Central memory CD4-positive, alpha-beta T cell (primary cell): ENCODE data around the gene BLCAP.
"Not testable (repeated sequence)": the region's sequence is repeated elsewhere in the genome, so short reads cannot be mapped to it uniquely, and the experiment has no call there.

ENCODE experiments used
- DNase-seq: peaks from one replicate; pipeline ENCODE4 v3.0.0; 2022

The BLCAP gene

DNA sequence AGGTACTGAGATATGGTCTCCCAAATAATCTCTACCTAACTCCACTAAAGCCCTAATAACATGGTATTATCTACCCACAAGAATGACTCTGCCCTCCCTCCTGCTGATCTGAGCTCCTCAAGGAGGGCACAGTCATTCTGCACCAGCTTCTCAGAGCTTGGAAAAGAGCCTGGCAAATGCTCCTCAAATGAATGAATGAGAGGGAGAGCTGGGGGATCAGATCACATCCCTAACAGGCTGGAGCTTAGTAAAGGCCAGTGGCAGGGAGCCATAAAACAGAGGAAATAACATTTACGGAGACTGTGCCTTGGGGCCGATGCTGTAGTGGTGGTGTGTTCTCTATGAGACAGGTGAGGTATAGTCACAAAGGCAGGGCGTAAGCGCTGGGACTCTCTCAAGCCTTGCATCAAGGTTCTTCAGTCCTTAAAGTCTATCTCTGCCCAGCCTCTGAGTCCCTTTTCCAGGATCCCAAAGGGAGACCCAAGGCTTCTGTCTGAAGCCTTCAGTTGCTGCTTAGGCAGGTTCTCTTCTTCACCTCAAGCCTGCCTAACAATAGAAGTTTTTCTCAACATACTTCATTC, 13.8 kb downstream of the BLCAP start:
- no peak for DNase-seq

DNA sequence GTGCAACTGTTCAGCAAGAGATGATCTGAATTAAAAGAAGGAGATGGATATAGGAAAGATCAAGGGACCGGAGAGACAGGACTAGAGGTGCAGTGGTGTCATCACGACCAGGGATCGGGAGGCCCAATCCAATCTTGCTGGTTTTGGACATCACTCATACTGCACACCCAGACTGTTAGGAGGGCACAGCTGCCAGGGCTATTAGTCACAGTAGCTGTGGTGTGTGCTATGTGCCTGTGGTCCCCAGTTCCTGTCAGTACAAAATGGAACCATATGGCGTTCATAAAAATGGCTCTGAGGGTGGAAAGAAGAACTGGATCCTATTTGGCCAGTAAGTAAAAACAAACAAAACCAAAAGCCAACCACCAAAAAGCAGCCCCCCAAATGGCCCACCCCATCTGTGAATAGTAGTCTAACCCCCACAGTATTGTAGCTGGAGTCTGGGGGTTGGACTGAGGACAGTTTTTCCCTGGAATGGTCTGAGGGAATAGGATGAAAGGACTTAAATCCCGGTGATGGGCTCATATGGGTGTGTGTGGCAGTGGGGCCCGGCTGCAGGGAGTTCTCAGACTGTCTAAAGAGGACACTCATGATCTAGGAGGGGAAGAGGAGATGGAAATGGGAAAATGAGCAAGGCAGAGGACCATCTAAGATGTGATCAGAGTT, 15.9 kb downstream of the BLCAP start:
- no peak for DNase-seq

DNA sequence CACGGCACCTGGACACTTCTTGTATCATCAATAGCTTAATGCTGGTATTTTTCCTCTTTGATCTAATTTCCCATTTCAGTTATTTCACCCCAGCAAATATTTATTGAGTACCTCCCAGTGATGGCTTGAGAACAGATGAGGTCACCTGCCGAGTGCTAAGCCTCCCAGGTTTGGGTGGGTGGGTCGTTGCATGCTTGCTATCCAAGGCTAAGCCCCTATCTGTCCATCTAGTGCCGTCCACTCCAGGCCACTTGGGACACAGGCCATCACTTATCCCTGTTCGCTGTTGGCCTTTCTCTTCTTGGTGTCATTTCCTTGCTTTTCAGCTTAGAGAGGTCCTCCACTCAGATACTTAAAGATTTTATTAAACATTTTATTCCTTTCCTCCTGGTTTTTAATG, 17.4 kb downstream of the BLCAP start:
- no peak for DNase-seq

DNA sequence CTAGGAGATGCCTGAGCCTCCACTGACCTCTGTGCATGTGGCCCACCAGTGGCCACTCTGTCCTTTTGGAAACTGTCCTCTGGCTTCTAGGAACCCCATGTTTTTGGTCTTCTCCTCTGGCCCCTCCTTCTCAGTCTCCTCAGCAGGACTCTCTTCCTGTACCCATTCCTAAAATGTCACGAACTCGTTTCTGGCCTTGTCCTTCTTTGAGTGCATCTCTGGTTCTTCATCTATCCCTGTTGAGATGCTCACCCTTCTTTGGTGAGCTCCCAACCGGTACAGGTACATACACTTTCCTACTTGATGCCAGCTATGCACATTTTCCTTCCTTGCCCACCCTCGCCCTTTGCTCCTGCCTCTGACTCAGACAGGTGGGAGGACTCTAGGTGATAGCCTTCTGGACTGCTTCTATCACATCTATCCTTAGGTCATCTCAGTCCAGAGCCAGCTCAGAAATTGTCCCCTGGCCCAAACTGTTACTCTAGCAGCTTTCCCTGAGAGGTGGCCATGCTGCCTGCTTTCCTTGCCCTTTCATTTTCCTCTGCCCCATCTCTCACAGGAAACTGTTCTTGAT, 21.4 kb downstream of the BLCAP start:
- DNase-seq: no peak

DNA sequence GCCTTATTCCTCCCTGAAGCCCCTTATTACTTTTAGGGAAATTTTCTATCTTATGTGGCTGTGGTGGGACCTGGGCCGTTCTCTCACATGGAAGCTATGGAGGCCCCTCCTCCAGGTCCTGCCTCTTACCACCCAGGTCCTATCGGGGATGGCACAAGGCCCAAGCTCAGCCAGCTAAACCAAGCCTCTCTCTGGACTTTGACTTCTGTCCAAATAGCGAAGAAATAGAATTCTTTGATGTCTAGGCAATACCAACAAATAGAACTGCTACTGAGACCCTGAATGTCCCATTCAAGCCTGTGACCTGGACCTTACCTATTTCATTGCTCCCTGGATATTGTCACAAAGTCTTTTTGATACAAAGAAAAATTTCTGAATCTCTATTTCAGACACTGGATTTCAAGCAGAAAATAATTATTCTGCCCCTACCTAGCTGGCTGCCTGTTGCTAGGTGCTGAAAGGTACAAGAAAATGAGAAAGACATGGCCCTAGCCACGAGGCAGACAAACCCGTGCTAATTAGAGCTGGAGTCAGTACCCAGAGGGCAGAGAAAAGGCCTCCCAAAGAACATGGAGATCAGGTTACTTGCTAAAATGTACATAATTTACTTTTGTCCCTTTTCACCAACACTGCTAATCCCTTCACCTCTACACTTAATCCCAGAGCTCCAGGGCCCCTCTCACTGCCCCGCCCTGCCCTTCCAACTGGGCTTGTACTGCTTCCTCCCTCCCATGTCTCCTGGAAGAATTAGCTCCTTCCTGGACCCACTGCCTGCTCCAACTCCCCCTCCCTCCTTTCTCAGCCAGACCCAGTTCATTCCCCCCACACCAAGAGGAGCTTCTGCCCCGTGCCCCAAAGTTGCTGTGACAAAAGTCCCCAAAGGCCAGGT, 22.2 kb downstream of the BLCAP start:
- DNase-seq: no peak

DNA sequence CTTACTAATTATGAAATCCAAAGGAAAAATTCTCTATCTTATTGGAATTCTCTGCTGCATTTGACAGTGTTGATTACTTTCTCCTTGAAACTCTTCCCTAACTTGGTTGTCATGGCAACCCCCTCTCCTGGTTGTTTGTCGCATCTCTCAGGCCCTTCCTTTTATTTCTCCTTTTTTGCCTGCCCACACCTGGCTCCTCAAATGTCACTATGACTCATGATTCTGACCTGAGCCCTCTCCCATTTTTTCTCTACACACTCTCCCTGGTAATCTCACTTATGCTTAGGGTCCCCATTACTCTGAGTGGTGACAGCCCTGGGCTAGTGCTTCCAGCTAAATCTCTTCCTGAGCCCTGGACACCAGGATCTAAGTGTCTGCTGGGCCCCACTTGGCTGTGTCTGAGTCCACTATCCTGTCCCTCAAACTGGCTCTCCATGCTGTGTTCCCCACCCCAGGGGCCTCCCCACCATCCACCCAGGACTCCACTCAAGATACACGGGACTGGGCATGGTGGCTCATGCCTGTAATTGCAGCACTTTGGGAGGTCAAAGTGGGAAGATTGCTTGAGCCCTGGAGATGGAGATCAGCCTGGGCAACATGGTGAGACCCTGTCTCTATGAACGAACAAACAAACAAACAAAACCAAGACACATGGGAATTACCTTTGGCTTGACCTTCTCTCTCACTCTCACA, 23.1 kb downstream of the BLCAP start:
- DNase-seq: no peak

DNA sequence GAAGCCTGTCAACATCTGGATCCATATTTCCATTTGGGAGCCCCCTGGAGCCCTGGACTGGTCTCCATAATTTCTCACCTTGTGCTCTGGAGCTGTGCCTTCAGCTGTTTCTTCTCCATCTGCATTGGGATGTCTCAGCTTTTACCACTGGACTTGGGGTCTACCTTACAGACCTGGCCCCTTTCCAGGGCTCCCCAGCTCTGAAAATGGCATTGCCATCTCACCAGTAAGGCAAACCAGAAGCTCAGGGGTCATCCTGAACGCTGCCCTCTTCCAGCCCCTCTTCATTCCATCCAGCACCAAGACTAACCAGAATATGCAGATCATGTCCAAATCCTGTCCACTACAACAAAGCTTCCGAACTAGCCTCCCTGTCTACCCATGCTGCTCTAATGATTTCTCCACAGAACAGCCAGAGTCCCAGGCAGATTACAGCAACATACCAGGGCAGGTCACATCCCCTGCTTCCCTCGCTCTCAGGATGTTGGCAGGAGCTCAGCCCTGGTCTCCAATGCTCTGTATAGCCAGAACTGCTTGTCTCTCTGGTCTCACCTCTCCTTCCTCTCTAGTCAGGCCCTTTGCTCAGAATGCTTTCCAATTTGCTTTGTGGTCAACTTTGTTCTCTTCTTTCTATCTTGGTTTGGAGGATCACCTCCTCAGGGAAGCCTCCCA, 24.3 kb downstream of the BLCAP start:
- DNase-seq: no peak

DNA sequence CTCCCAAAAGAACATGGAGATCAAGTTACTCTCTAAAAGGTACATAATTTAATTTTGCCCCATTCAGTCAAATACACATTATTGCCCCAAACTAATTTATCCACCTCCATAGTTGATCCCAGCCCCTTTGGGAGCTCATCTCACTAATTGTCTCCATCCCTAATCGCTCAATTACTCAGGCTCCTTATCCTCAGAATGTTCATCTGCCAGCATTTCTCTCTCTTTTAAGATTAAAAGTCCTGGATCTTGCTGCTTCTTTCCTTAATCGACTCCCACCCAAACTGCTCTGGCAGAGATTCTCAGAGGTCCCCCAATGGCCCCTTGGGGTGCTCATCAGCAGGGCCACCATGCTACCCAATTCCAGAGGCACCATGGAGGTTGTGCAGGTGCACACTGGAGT, 25.0 kb downstream of the BLCAP start:
- DNase-seq: no peak

DNA sequence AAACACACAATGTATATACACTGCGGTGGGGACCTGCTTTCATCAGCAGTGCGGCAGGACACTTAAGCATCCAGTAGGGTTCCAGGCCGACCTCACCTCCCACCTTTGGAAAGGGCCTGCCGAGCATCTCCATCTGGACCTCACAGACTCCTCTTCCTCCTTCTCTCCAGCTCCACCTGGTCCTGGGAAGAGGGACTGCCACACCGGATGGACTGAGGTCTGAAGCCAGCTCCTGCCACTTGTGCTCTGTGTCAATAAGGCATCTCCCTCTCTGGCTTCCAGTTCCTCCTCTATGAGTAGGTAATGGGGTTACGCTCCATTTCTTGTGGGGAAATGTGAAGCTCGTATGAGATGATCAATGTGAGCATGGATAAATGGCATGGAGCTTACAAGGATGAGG, 25.7 kb downstream of the BLCAP start:
- no peak for DNase-seq

DNA sequence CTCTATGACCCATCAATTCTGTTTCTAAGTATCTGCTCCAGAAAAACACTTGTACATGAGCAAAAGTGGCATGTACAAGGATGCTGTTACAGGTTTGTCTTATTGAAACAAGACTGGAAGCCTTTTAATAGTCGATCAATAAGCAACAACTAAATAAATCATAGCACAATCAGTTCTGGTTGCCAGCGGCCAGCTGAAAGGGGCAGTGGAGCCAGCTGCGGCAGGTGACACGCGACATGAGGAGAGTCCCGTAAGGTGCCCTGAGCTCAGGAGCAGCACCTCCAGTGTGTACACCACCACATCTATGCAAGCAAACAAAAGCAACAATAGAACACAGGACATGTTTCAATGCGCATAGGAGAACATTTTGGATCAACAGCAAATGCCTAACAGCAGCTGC, 27.4 kb downstream of the BLCAP start:
- no peak for DNase-seq

DNA sequence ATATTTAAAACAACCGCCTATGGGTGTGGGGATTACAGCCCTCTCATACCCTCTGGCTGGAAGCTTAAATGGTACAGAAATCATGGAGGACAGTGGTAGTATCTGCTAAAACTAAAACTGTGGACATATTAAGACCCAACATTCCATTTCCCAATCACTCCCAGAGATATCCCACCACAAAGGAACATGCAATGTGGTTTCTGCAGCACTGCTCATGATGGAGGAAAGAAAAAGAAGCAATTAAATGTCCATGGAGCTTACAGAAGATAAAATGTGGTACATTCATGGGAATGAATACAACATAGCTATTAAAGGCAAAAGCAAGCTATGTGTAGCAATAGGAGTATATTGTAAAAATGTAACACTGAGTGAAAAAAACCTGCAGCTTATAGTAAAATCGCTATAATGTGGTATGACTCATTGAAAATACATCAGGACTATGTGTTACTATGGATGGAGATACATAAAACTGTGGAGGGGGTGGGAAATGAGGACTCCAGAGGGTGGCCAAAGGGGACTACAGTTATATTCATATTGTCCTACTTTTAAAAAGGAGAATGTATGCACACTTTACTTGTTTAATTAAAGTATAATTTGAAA, 29.5 kb downstream of the BLCAP start:
- DNase-seq: no peak

DNA sequence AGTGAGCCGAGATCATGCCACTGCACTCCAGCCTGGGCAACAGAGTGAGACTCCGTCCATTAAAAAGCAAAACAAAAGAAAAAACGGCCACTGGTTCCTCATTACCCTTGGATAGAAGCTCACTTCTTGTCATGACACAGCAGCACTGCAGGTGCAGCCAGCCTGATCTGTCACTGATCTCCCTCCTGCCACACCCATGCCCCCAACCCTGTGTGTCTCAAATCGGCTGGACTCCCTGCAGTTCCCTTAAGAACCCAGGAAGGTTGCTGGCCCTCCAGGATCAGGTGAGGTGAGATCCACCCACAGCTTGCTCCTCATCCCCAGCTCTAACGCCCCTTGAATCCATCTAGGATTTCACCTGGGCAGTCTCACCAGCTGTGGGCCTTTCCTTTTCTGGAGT, 32.9 kb downstream of the BLCAP start:
- no peak for DNase-seq

DNA sequence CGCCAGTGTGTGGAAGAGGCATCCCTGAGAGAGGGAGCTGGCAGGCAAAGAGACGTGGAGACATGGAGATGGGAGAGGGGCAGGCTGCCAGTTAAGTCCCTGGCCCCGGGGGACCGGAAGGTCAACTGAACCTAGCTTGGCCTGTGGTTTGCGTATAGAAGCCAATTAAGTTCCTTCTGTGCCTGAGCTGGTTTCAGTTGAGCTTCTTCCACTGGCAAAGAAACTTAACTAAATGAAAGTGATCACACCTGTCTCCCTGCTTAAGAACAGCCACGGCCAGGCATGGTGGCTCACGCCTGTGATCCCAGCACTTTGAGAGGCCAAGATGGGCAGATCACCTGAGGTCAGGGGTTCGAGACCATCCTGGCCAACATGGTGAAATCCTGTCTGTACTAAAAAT, 33.4 kb downstream of the BLCAP start:
- DNase-seq: no peak

DNA sequence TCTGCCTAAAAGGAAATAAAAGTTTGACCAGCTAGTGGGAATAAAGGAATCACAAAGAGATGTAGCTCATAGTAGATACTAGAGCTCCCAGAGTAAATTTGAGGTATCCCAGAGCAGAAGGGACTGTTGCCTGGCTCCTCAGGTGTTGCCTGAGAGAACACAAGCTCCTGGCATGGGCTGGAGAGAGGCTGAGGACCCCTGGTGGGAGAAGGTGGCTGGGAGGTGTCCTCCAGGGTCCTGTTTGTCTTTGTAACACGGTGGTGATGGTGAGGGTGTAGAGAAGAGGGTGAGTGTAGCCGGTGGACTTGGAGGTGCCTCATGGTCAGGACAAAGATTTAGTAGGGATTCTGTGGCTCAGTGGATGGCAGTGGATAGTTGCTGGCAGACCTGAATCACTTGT, 34.7 kb downstream of the BLCAP start:
- DNase-seq: no peak

DNA sequence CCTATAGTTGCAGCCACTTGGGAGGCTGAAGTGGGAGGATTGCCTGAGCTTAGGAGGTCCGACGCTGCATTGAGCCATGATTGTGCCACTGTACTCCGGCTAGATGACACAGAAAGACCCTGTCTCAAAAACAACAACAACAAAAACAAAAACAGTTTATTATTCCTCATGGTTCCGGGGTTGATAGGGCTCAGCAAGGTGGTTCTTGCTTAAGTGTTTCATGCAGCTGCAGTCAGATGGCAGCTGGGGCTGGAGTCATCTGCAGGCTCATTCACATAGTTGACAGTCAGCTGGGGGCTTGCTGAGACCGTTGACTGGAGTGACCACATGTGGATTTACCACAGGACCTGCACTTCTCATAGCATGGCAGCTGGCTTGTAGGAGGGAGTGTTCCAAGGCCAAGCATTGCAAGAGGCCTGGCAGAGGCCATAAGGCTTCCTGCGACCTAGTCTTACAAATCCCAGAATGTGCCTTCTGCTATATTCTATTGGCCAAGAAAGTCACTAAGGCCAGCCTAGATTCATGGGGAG, 35.5 kb downstream of the BLCAP start:
- no peak for DNase-seq

DNA sequence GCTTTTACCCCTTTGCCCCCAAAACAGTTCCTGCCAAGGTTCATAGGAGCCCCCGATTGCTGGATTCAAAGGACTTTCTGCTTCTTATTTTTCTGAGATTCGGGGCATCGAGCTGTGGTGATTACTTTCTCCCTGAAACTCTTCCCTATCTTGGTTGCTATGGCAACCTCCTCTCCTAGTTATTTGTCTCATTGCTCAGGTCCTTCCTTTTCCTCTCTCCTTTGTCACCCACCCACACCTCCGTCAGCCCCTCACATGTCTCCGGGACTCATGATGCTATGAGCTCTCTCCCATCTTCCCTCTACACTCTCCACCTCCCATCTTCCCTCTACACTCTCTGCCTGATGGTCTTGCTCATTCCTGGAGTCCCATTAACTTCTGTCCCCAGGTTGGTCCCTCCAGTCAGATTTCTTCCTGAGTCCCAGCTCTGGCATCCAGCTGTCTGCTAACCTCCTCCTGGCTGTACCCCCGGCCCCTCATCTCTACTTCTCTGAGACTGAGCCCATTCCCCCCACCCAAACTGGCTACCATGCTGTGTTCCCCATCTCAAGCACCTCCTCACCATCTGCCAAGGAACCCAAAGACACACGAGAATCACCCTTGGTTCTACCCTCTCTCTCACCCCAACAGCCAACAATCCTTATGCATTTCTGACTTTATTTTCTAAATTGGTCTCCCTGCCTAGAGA, 36.9 kb downstream of the BLCAP start:
- no peak for DNase-seq

DNA sequence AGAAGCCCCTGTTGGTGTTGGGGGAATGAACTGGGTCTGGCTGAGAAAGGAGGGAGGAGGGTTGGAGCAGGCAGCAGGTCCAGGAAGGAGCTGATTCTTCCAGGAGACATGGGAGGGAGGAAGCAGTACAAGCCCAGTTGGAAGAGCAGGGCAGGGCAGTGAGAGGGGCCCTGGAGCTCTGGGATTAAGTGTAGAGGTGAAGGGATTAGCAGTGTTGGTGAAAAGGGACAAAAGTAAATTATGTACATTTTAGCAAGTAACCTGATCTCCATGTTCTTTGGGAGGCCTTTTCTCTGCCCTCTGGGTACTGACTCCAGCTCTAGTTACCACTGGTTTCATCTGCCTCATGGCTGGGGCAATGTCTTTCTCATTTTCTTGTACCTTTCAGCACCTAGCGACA, 41.5 kb downstream of the BLCAP start:
- not testable (repeated sequence) for DNase-seq

DNA sequence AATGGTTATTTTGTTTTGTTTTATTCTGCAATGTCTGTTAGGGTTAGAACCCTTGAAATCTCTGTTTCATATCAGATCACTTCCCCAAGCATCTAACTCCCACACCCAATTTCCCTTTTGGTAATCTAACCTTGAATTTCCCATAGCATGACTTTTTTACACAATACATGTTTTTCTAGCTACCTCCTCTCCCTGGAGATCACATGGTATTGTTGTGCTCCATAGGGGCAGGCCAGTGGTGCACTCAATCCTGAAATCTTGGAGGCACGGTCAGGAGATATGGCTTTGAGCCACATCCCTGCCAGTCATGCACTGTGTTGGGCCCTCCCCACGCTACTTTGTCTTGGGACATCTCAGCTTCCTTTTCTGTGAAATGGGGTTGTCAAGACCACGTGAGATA, 43.3 kb downstream of the BLCAP start:
- DNase-seq: no peak

DNA sequence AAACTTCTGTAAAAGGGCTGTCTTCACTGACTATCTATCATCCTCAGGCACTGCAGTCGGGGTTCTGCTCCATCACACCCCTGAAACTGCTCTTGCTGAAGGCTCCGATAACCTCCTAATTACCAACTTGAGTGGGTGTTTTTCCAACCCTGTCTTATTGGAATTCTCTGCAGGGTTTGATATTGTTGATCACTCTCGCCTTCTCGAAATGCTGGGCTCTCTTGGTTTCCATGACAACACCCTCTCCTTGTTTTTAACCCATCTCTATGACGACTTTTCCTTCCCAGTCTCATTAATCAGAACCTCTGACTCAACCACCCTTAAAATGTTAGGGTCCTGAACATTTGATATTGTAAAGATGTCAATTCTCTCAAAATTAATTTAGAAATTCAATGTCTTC, 46.1 kb downstream of the BLCAP start:
- DNase-seq: no peak

DNA sequence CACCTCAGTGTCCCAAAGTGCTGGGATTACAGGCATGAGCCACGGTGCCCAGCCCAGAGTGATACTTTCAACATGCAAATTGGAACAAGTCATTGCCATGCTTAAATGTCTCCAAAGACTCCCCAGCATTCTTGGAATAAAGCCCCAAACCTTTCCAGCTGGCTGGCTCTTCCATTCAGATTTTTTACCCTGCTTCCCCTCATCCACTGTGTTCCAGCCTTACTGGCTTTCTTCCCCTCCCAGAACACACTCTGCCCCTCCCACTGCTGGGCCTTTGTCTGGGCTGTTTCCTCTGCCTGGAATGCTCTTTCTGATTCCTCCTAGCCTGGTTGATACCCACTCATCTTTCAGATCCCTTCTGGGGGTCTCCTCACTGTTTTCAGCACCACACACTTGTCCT, 46.8 kb downstream of the BLCAP start:
- DNase-seq: no peak
